Measurements from ENCODE around the gene CACNG5. TPM values are rescaled to one million over a fixed set of nuclear protein-coding genes. Genes with fewer than 3 reads are reported as not detected.
A peak's percentile ranks its signal among the peaks of the same experiment; 100 is the strongest.

CACNG5 gene
- total and polyA plus RNA-seq, 4 donors = 1.7 to 12.2 (median 8.0) TPM

DNA sequence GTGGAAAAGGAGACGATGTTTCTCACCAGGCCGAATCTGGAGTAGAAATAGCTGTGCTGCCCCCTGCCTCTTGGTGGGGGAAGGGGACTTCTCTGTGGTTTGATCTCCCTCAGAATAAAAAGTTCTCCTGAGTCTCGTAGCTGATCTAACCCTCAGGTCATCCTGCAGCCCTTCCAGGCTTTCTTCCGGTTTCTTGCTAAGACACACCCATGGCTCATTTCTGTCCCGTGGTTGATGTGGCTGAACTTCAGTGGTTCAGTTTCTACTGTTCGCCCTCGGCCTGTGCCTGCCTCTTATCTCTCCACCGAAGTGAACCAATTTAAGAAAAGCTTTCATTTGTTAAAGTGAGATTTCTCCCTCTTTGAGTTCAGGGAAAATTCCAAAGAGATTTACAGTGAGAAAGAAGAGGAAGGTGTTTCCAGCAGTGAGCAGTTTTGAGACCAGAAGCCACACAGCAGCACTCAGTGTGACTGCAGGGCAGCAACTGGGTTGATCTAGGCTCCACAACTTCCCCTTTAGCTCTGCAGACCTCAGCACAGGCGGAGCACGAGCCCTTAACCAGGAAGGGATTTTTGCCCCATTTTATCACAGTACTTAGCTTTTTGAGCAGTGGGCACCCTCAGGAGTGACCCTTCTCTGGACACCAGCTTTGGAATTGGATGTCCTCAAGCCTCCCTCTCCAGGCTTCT is 34.9 kb upstream of the CACNG5 start:
- 92% methylated on average over 6 of the region's 10 CpGs for WGBS (ENCODE audit: insufficient coverage)
- peaks cover 22% of the 10 kb centered on the region for H3K36me3 ChIP-seq (ENCODE audit: control insufficient read depth, insufficient read depth, low read length)
- H3K27me3 ChIP-seq (ENCODE audit: control insufficient read depth, insufficient read depth, low read length) = no peaks in the 10 kb centered on the region
- no peaks in the 10 kb centered on the region for H3K4me1 ChIP-seq (ENCODE audit: control insufficient read depth, insufficient read depth, low read length)
- no peaks in the 10 kb centered on the region for H3K9me3 ChIP-seq (ENCODE audit: control insufficient read depth, insufficient read depth, low read length)
- no peak overlapping the region for H3K4me3 ChIP-seq (ENCODE audit: low read depth, low read length)
- no peak for DNase-seq (ENCODE audit: low read depth in 4 of 6, low spot score in 6 of 6)
- H3K27ac ChIP-seq (ENCODE audit: low read depth, low read length) = no peak overlapping the region

DNA sequence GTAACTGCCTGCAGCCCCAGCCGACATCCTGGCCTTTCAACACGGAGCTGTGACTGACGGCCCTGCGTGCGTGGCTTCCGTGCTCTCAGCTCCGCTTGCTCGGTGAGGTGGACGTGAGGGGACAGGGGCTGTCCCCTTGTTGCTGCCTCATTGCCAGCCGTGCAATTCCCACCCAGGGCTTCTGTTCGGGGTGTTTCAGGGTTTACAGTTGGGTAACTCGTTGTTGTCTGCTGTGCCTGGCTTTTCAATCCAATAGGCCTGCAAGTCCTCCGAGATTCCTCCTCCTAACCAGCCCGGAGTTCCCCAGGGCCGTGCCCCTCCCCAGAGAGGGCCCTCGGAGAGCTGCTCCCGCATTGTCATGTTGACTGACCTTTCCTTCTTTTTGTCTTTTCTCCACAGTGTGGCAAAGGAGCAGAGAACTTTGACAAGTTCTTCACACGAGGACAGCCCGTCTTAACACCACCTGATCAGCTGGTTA is 31.4 kb upstream of the CACNG5 start:
- 70% methylated on average over 19 of the region's 19 CpGs for WGBS (ENCODE audit: insufficient coverage)
- Histone ChIP-seq H3K27me3 (ENCODE audit: control insufficient read depth, insufficient read depth, low read length) (no peaks in the 10 kb centered on the region), H3K27ac (ENCODE audit: low read depth, low read length) (no peak overlapping the region), H3K36me3 (ENCODE audit: control insufficient read depth, insufficient read depth, low read length) (peaks cover 22% of the 10 kb centered on the region), H3K9me3 (ENCODE audit: control insufficient read depth, insufficient read depth, low read length) (no peaks in the 10 kb centered on the region), H3K4me3 (ENCODE audit: low read depth, low read length) (no peak overlapping the region), H3K4me1 (ENCODE audit: control insufficient read depth, insufficient read depth, low read length) (peaks cover 20% of the 10 kb centered on the region)
- no peak for DNase-seq (ENCODE audit: low read depth in 4 of 6, low spot score in 6 of 6)

DNA sequence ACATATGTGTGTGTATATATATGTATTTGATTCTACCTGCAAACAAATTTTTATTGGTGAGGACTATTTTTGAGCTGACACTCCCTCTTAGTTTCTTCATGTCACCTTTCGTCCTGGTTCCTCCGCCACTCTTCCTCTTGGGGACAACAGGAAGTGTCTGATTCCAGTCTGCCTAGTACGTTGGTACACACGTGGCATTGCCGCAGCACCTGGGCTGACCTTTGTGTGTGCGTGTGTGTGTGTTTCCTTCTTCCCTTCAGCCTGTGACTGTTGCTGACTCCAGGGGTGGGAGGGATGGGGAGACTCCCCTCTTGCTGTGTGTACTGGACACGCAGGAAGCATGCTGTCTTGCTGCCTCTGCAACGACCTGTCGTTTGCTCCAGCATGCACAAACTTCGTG is 29.4 kb upstream of the CACNG5 start:
- DNase-seq (ENCODE audit: low read depth in 4 of 6, low spot score in 6 of 6) = no peak
- H3K9me3 ChIP-seq (ENCODE audit: control insufficient read depth, insufficient read depth, low read length) = no peaks in the 10 kb centered on the region
- H3K27me3 ChIP-seq (ENCODE audit: control insufficient read depth, insufficient read depth, low read length) = no peaks in the 10 kb centered on the region
- 67% methylated on average over 7 of the region's 10 CpGs for WGBS (ENCODE audit: insufficient coverage)
- H3K4me1 ChIP-seq (ENCODE audit: control insufficient read depth, insufficient read depth, low read length) = peaks cover 20% of the 10 kb centered on the region
- H3K36me3 ChIP-seq (ENCODE audit: control insufficient read depth, insufficient read depth, low read length) = peaks cover 22% of the 10 kb centered on the region
- no peak overlapping the region for H3K27ac ChIP-seq (ENCODE audit: low read depth, low read length)
- no peak overlapping the region for H3K4me3 ChIP-seq (ENCODE audit: low read depth, low read length)

DNA sequence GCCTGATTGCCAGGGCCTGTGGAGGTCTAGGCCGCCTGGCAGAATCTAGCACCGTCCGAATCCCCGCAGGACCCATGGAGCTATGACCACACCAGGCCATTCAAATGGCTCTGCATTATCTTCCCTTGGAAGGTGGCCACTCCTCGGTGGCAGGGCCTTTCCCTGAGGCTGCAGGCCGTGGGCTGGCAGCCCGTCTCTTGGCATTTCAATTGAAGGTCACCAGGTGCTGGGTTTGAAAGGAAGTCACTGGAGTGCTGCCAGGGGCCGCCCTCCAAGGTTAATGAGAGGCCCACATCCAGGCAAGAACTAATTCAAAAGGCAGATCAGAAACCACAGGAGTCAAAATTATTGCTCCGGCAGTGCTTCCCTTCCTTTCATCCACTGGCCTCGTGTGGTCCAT is 27.7 kb upstream of the CACNG5 start:
- H3K27ac ChIP-seq (ENCODE audit: low read depth, low read length) = no peak overlapping the region
- H3K4me3 ChIP-seq (ENCODE audit: low read depth, low read length) = no peak overlapping the region
- H3K9me3 ChIP-seq (ENCODE audit: control insufficient read depth, insufficient read depth, low read length) = no peaks in the 10 kb centered on the region
- H3K36me3 ChIP-seq (ENCODE audit: control insufficient read depth, insufficient read depth, low read length) = peaks cover 16% of the 10 kb centered on the region
- no peaks in the 10 kb centered on the region for H3K27me3 ChIP-seq (ENCODE audit: control insufficient read depth, insufficient read depth, low read length)
- peak in 2 of 6 donors; percentile 24 to 30 for DNase-seq (ENCODE audit: low read depth in 4 of 6, low spot score in 6 of 6)
- 47% methylated on average over 10 of the region's 10 CpGs for WGBS (ENCODE audit: insufficient coverage)
- H3K4me1 ChIP-seq (ENCODE audit: control insufficient read depth, insufficient read depth, low read length) = peaks cover 20% of the 10 kb centered on the region

DNA sequence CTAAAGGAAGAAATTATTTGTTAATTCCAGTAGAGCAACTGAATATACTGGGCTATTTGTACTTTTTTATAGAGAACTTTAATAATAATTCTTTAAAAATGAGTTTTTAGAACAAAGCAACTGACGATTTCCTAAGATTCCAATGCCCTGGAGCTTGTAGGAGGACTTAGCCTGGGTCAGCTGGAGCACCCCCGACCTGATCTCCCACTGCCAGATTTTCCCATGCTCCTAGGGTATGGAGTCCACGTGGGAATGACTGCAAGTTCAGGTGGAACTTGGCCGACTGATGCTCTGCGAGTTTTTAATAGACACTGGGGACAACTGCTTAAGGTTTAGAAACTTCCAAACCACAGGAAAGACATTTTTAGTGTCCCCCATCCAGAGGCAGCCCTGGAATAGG is 25.5 kb upstream of the CACNG5 start:
- DNase-seq (ENCODE audit: low read depth in 4 of 6, low spot score in 6 of 6) = no peak
- no peaks in the 10 kb centered on the region for H3K27me3 ChIP-seq (ENCODE audit: control insufficient read depth, insufficient read depth, low read length)
- no peak overlapping the region for H3K4me3 ChIP-seq (ENCODE audit: low read depth, low read length)
- peaks cover 20% of the 10 kb centered on the region for H3K4me1 ChIP-seq (ENCODE audit: control insufficient read depth, insufficient read depth, low read length)
- H3K36me3 ChIP-seq (ENCODE audit: control insufficient read depth, insufficient read depth, low read length) = peaks cover 5% of the 10 kb centered on the region
- H3K9me3 ChIP-seq (ENCODE audit: control insufficient read depth, insufficient read depth, low read length) = no peaks in the 10 kb centered on the region
- no peak overlapping the region for H3K27ac ChIP-seq (ENCODE audit: low read depth, low read length)
- WGBS (ENCODE audit: insufficient coverage) = 90% methylated on average over 4 of the region's 5 CpGs

DNA sequence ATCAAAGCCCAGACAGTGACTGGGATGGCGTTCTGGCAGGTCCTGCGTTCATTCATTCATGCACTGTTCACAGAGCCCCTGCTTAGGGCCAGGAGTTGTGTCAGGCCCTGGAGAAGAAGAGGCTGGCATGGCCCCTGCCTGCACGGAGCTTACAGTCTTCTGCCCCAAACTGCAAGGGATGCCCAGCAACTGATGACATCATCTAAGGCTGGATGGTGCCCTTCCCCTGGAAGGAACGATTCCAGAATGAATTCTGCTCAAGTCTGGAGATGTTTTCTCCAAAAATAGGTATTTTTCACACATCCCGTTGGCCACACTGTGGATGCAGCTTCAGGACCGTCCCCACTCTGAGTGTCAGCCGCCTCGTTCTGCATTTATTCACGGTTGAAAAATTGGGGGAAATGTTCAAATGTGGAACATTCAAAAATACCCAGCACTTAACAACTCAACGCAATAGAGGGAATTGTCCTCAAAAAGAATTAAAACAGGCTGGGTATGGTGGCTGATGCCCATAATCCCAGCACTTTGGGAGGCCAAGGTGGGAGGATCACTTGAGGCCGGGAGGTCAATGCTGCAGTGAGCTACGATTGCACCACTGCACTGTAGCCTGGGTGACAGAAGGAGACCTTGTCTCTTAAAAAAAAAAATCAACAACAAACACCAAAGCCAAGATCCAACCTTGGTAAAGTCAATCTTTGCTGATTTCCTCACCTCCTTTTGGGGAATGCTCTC is 23.8 kb upstream of the CACNG5 start:
- Histone ChIP-seq H3K36me3 (ENCODE audit: control insufficient read depth, insufficient read depth, low read length) (peaks cover 5% of the 10 kb centered on the region), H3K4me1 (ENCODE audit: control insufficient read depth, insufficient read depth, low read length) (peaks cover 16% of the 10 kb centered on the region), H3K27me3 (ENCODE audit: control insufficient read depth, insufficient read depth, low read length) (no peaks in the 10 kb centered on the region), H3K9me3 (ENCODE audit: control insufficient read depth, insufficient read depth, low read length) (no peaks in the 10 kb centered on the region), H3K4me3 (ENCODE audit: low read depth, low read length) (no peak overlapping the region), H3K27ac (ENCODE audit: low read depth, low read length) (no peak overlapping the region)
- no peak for DNase-seq (ENCODE audit: low read depth in 4 of 6, low spot score in 6 of 6)
- 94% methylated on average over 6 of the region's 12 CpGs for WGBS (ENCODE audit: insufficient coverage)

DNA sequence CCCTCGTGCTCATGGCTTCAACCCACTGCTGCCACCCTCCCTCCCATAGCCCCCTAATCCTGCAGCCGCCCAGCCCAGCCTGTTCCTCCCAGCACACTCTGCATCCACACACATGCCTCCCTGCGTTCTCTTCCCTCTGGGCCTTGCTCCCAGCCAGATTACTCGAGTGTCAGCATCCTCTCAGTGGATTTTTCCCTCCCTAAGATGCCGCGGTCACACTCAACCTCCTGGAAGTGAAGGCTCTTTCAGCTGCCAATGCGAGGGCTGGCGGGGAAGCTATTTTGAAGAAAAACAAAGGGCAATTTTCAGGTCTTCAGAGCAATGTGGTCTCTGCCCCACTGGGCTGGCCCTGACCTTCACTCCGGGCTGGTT is 23.2 kb upstream of the CACNG5 start:
- Histone ChIP-seq H3K4me1 (ENCODE audit: control insufficient read depth, insufficient read depth, low read length) (peaks cover 11% of the 10 kb centered on the region), H3K27me3 (ENCODE audit: control insufficient read depth, insufficient read depth, low read length) (no peaks in the 10 kb centered on the region), H3K4me3 (ENCODE audit: low read depth, low read length) (no peak overlapping the region), H3K27ac (ENCODE audit: low read depth, low read length) (no peak overlapping the region), H3K36me3 (ENCODE audit: control insufficient read depth, insufficient read depth, low read length) (no peaks in the 10 kb centered on the region), H3K9me3 (ENCODE audit: control insufficient read depth, insufficient read depth, low read length) (no peaks in the 10 kb centered on the region)
- 51% methylated on average over 9 of the region's 9 CpGs for WGBS (ENCODE audit: insufficient coverage)
- no peak for DNase-seq (ENCODE audit: low read depth in 4 of 6, low spot score in 6 of 6)

DNA sequence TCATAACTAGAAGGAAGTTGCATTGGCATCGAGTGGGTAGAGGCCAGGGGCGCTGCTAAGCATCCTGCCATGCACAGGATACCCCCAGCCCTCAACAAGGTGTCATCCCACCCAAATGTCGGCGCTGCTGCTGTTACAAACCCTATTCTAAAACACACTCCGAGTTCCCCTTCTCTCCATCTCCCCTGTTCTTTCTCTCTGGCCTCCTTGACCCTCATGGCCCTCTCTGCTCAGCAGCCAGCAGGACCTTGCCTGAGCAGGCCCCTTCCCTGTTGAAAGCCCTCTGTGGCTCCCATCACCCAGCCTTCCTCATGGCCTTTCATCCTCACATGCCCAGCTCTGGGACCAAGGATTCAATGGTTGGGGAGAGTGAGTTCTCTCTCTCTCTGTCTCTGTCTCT is 22.3 kb upstream of the CACNG5 start:
- Histone ChIP-seq H3K27ac (ENCODE audit: low read depth, low read length) (no peak overlapping the region), H3K9me3 (ENCODE audit: control insufficient read depth, insufficient read depth, low read length) (no peaks in the 10 kb centered on the region), H3K27me3 (ENCODE audit: control insufficient read depth, insufficient read depth, low read length) (no peaks in the 10 kb centered on the region), H3K36me3 (ENCODE audit: control insufficient read depth, insufficient read depth, low read length) (no peaks in the 10 kb centered on the region), H3K4me1 (ENCODE audit: control insufficient read depth, insufficient read depth, low read length) (peaks cover 4% of the 10 kb centered on the region), H3K4me3 (ENCODE audit: low read depth, low read length) (no peak overlapping the region)
- WGBS (ENCODE audit: insufficient coverage) = 92% methylated on average over 3 of the region's 5 CpGs
- DNase-seq (ENCODE audit: low read depth in 4 of 6, low spot score in 6 of 6) = no peak

DNA sequence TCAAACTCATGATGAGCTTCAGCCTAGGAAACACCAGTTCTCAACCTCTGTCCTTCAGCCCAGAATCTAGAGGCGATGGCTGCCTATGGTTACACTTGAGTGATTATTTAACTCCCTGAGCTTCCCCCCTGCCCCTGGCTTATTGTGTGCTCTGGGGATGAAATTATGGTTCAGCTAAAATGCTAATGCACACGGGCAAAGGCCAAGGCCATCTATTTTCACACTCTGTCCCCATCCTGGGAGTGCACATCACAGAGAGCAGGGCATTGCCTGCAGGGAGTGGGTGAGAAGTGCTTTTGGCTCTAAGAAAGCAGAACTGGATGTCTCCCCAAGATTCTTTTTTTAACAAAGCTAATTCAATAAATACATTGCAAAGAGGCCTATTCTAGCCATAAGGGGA is 21.6 kb upstream of the CACNG5 start:
- Histone ChIP-seq H3K9me3 (ENCODE audit: control insufficient read depth, insufficient read depth, low read length) (no peaks in the 10 kb centered on the region), H3K36me3 (ENCODE audit: control insufficient read depth, insufficient read depth, low read length) (no peaks in the 10 kb centered on the region), H3K4me1 (ENCODE audit: control insufficient read depth, insufficient read depth, low read length) (no peaks in the 10 kb centered on the region), H3K27ac (ENCODE audit: low read depth, low read length) (no peak overlapping the region), H3K27me3 (ENCODE audit: control insufficient read depth, insufficient read depth, low read length) (no peaks in the 10 kb centered on the region), H3K4me3 (ENCODE audit: low read depth, low read length) (no peak overlapping the region)
- WGBS (ENCODE audit: insufficient coverage) = 60% methylated on average over 1 of the region's 2 CpGs
- no peak for DNase-seq (ENCODE audit: low read depth in 4 of 6, low spot score in 6 of 6)

DNA sequence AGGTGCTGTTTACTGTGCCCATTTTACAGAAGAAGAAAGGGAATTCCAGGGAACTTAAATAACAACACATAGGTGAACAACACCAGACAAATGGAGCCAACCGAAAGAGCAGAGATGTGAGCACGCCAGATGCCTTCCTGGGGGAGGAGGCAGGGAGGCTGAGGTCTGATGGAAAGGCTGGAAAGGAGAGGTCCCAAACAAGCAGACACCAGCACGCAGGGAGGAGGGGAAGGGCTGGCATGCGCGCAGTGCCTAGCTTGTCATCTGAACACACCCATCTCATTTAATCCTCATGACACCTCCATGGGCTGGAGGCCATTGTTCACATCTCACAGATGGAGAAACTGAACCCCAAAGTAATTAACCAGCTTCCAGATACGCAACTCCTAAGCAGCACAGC is 20.9 kb upstream of the CACNG5 start:
- H3K36me3 ChIP-seq (ENCODE audit: control insufficient read depth, insufficient read depth, low read length) = no peaks in the 10 kb centered on the region
- no peaks in the 10 kb centered on the region for H3K27me3 ChIP-seq (ENCODE audit: control insufficient read depth, insufficient read depth, low read length)
- no peak overlapping the region for H3K4me3 ChIP-seq (ENCODE audit: low read depth, low read length)
- H3K9me3 ChIP-seq (ENCODE audit: control insufficient read depth, insufficient read depth, low read length) = no peaks in the 10 kb centered on the region
- no CpG with 5 or more reads among the region's 6 CpGs for WGBS (ENCODE audit: insufficient coverage)
- H3K27ac ChIP-seq (ENCODE audit: low read depth, low read length) = no peak overlapping the region
- H3K4me1 ChIP-seq (ENCODE audit: control insufficient read depth, insufficient read depth, low read length) = no peaks in the 10 kb centered on the region
- DNase-seq (ENCODE audit: low read depth in 4 of 6, low spot score in 6 of 6) = no peak

Measured in spinal cord (tissue), 10 donors.